GM21360 (cell line): ENCODE data around the gene FKBP10.
"Not testable (repeated sequence)": the region's sequence is repeated elsewhere in the genome, so short reads cannot be mapped to it uniquely, and the experiment has no call there.

Experiments
- ATAC-seq: cut with Tn5 transposase; IDR thresholded peaks from one replicate; pipeline ENCODE4 v1.9.1; 2021; ENCODE audit warnings: mild to moderate bottlenecking, moderate library complexity; ENCODE audit not compliant: unreplicated experiment

The FKBP10 gene

GRCh38 chr17:41812381-41813151, at the start of gene FKBP10:
TSS of gene FKBP10 (plus strand) at chr17:41813004. CDS start at chr17:41813035, 31 bp downstream.
- no peak for ATAC-seq

GRCh38 chr17:41763327-41763726, 49.5 kb upstream of the FKBP10 start:
- ATAC-seq, result no peak

- no peak for ATAC-seq
Measured at GRCh38 chr17:41766135-41766534, 46.7 kb upstream of the FKBP10 start.

- no peak for ATAC-seq
Measured at GRCh38 chr17:41767324-41768042, 45.3 kb upstream of the FKBP10 start.

GRCh38 chr17:41768682-41769288, 44.0 kb upstream of the FKBP10 start:
- ATAC-seq, result no peak

GRCh38 chr17:41769346-41769862, 43.4 kb upstream of the FKBP10 start:
- ATAC-seq, result no peak

- no peak for ATAC-seq
Measured at GRCh38 chr17:41769985-41770384, 42.8 kb upstream of the FKBP10 start.

- no peak for ATAC-seq
Measured at GRCh38 chr17:41771389-41772206, 41.2 kb upstream of the FKBP10 start.

- no peak for ATAC-seq
Measured at GRCh38 chr17:41772218-41772585, 40.6 kb upstream of the FKBP10 start.

GRCh38 chr17:41772586-41773189, 40.1 kb upstream of the FKBP10 start:
- ATAC-seq, result no peak

- ATAC-seq, result no peak
Measured at GRCh38 chr17:41773190-41773588, 39.6 kb upstream of the FKBP10 start.

GRCh38 chr17:41773731-41774193, 39.0 kb upstream of the FKBP10 start:
- ATAC-seq, result no peak

GRCh38 chr17:41775394-41776226, 37.2 kb upstream of the FKBP10 start:
- no peak for ATAC-seq

GRCh38 chr17:41776262-41776900, 36.4 kb upstream of the FKBP10 start:
- not testable (repeated sequence) for ATAC-seq

- ATAC-seq, result no peak
Measured at GRCh38 chr17:41777157-41777573, 35.6 kb upstream of the FKBP10 start.

- no peak for ATAC-seq
Measured at GRCh38 chr17:41777574-41778188, 35.1 kb upstream of the FKBP10 start.

GRCh38 chr17:41779954-41780353, 32.9 kb upstream of the FKBP10 start:
- ATAC-seq, result no peak

GRCh38 chr17:41781404-41782110, 31.2 kb upstream of the FKBP10 start:
- ATAC-seq, result no peak
